ENCODE data around the gene ATAD3B.
"Not testable (repeated sequence)": the region's sequence is repeated elsewhere in the genome, so short reads cannot be mapped to it uniquely, and the experiment has no call there.

DNA sequence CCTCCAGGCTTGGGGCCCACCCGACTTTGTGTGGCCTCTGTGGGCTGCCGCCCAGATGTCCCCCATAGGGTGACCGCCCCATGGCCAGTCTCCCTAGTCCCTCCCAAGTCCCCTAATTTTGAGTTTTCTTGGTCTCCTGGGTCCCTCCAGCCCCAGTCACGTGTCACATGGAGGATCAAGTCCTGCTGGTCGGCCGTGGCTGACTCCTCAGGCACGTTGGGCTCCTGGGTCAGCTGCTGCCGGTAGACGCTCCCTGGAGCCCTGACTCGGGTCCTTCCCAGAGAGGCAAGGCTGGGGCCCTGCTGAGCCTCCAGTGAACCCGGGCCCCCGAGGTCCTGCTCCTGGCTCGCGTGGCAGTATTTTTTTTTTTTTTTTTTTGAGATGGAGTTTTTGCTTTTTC is 11.9 kb upstream of the ATAD3B start:
- not testable (repeated sequence) for TF ChIP-seq POLR2AphosphoS5, POLR2A, SPI1, TAF1 (IDR thresholded peaks at IDR 0.05; ENCODE audit: low read depth, low read length)
